ENCODE results near the gene TRAIP.

DNA sequence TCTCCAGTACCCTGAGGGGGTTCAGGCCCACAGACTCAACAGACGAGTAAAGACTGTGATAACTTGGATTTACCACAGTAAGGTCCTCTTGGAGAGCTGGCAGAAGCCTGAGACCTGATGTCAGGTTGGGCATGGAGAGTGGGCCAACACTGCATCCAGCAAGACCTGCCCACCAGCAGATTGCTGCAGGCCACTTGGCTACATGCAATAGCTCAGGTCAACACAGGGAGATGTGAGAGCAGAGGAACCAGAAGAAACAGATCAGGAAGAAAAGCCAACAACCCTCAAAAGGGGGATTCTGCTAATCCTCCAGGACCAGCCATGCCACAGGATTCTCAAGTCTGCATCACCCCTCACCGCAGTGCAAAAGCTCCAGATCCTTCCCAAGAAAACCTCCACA lies 68.3 kb downstream of the TRAIP start:
- no peak for TF ChIP-seq FOXM1 (IDR thresholded peaks at IDR 0.05; ENCODE audit: borderline replicate concordance)
- TF ChIP-seq HDGF (IDR thresholded peaks at IDR 0.05; ENCODE audit: borderline replicate concordance): no peak
- TF ChIP-seq FOXK2 (IDR thresholded peaks at IDR 0.05): no peak
- no peak for TF ChIP-seq SUZ12 (IDR thresholded peaks at IDR 0.05)
- TF ChIP-seq PKNOX1 (IDR thresholded peaks at IDR 0.05): no peak
- no peak for TF ChIP-seq FOXA1 (IDR thresholded peaks at IDR 0.05)
- no peak for TF ChIP-seq ELF4 (IDR thresholded peaks at IDR 0.05)
- no peak for TF ChIP-seq L3MBTL2 (conservative IDR thresholded peaks at IDR 0.05)
- no peak for TF ChIP-seq SP1 (IDR thresholded peaks at IDR 0.05)
